Nephron (organoid): ENCODE measurements around the gene PIP5KL1.

Experiments used
- H3K27ac Mint-ChIP-seq, 3 experiments: 2 replicates each; pipeline ENCODE4 v1.8.0; 2020; ENCODE audit warnings: mixed read lengths in 3 of 3, mild to moderate bottlenecking in 2 of 3, moderate library complexity in 1 of 3
- H3K27me3 Mint-ChIP-seq: 2 replicates; pipeline ENCODE4 v1.8.0; 2021; ENCODE audit warnings: low read depth, mild to moderate bottlenecking, moderate library complexity, mixed read lengths
- H3K36me3 Mint-ChIP-seq: 2 replicates; pipeline ENCODE4 v1.8.0; 2020; ENCODE audit warnings: low read depth, mixed read lengths
- H3K4me1 Mint-ChIP-seq: 2 replicates; pipeline ENCODE4 v1.8.0; 2020; ENCODE audit warnings: mixed read lengths
- H3K4me3 Mint-ChIP-seq, 3 experiments: 2 replicates each; pipeline ENCODE4 v1.8.0; 2020; ENCODE audit warnings: mild to moderate bottlenecking in 3 of 3, mixed read lengths in 3 of 3, moderate library complexity in 2 of 3
- H3K9me3 Mint-ChIP-seq: 2 replicates; pipeline ENCODE4 v1.8.0; 2020; ENCODE audit warnings: mixed read lengths
- TF ChIP-seq, protein P1 (sequence below), 3 experiments: fragments of 200-600 bp; sonication (generic); IDR thresholded peaks; one replicate each; pipeline ENCODE4 v1.5.0; 2021; ENCODE audit warnings: antibody characterized with exemption in 3 of 3; ENCODE audit not compliant: unreplicated experiment in 3 of 3

The PIP5KL1 gene

DNA sequence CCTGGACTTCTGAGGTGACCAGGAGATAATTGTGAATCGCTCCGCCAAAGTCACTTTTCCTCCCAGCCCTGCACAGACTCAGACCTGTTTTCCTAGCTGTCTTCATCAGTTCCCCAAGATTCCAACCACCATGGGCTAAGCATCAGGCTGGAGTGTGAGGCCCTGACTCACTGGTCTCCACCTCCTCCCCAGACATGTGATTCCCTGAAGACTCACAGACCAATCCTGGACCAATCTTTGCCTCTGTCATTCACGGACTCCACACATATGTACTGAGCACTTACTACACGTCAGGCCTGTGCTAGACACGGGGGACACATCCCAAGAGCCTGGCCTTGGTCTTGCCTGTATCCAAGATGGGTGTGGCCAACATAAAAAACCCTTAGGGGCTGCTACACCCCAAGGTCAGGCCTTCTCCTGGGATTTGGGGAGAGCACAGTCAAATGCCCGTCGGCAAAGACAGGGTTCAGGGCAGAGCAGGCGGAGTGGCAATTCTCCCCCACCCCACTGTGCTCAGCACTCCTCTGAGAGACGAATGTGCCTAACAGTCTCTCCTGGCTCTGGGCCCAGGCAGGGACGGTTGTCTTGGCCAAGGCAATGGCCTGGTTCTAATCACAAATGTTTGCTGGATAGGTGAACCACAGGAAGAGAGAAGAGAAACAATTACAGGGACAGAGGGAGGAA is 38.3 kb upstream of the PIP5KL1 start:
- peak overlapping the region; percentile 92 to 97 (median 94) for H3K27ac Mint-ChIP-seq
- peak overlapping the region in 1 of 3 experiments; percentile 29 for H3K4me3 Mint-ChIP-seq
- peaks cover 73% of the 10 kb centered on the region for H3K4me1 Mint-ChIP-seq
- TF ChIP-seq, protein P1, sequence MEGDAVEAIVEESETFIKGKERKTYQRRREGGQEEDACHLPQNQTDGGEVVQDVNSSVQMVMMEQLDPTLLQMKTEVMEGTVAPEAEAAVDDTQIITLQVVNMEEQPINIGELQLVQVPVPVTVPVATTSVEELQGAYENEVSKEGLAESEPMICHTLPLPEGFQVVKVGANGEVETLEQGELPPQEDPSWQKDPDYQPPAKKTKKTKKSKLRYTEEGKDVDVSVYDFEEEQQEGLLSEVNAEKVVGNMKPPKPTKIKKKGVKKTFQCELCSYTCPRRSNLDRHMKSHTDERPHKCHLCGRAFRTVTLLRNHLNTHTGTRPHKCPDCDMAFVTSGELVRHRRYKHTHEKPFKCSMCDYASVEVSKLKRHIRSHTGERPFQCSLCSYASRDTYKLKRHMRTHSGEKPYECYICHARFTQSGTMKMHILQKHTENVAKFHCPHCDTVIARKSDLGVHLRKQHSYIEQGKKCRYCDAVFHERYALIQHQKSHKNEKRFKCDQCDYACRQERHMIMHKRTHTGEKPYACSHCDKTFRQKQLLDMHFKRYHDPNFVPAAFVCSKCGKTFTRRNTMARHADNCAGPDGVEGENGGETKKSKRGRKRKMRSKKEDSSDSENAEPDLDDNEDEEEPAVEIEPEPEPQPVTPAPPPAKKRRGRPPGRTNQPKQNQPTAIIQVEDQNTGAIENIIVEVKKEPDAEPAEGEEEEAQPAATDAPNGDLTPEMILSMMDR (IDR thresholded peaks at IDR 0.05; ENCODE audit: unreplicated experiment in 3 of 3), result no peak
- no peaks in the 10 kb centered on the region for H3K36me3 Mint-ChIP-seq
- no peaks in the 10 kb centered on the region for H3K27me3 Mint-ChIP-seq
- H3K9me3 Mint-ChIP-seq, result no peaks in the 10 kb centered on the region

DNA sequence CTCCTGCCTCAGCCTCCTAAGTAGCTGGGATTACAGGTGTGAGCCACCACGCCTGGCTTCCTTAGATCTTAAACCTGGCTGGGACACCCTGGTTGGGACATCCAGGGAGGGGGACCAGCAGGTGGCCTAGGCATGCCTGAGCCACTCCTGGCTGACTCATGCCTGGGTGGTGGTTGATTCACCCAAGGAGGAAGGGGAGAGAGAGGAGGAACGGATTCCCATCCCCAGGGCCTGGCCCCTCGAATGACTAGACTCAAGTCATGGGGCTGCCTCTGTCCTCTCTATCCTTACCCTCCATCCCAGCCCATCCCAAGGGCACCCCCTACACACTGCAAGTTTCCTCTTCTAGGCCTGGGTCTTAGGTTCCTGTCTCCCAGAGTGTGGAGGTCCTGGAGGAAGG is 37.5 kb upstream of the PIP5KL1 start:
- Mint-ChIP-seq H3K27me3 (no peaks in the 10 kb centered on the region), H3K4me3 (no peak overlapping the region), H3K4me1 (peaks cover 76% of the 10 kb centered on the region), H3K9me3 (no peaks in the 10 kb centered on the region), H3K36me3 (no peaks in the 10 kb centered on the region), H3K27ac (peak overlapping the region; percentile 92 to 97 (median 94))
- TF ChIP-seq, protein P1 (IDR thresholded peaks at IDR 0.05; ENCODE audit: unreplicated experiment in 3 of 3), result no peak

DNA sequence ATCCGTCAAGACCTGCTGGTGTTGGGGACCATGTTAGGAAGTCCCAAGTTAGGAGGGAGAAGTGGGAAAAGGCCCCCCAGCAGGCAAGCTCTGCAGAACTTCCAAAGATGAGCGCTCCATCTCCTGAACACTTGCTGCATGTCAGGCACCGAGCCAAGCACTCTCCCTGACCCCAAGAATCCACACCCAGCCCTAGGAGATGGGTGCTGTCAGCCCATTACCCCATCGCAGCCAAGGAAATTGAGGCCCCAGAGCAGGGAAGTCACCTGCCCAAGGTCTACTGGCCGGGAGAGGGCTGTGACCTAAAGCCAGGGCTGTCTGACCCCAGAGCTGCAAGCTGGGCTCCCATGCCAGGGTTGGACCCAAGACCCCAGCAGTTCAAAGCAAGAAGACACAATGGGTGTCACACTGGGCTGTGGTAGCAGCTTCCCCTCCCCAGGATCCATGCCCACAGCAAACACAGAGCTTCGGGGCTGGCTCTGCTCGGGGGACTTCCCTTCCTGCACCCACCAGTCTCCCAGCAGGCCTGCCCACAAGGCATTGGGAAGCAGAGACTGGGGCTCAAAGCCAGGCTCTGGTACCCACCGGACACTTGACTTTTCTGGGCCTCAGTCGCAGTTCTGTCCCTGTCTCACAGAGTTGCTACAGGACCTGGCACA is 36.7 kb upstream of the PIP5KL1 start:
- Mint-ChIP-seq H3K27me3 (no peaks in the 10 kb centered on the region), H3K9me3 (no peaks in the 10 kb centered on the region)

DNA sequence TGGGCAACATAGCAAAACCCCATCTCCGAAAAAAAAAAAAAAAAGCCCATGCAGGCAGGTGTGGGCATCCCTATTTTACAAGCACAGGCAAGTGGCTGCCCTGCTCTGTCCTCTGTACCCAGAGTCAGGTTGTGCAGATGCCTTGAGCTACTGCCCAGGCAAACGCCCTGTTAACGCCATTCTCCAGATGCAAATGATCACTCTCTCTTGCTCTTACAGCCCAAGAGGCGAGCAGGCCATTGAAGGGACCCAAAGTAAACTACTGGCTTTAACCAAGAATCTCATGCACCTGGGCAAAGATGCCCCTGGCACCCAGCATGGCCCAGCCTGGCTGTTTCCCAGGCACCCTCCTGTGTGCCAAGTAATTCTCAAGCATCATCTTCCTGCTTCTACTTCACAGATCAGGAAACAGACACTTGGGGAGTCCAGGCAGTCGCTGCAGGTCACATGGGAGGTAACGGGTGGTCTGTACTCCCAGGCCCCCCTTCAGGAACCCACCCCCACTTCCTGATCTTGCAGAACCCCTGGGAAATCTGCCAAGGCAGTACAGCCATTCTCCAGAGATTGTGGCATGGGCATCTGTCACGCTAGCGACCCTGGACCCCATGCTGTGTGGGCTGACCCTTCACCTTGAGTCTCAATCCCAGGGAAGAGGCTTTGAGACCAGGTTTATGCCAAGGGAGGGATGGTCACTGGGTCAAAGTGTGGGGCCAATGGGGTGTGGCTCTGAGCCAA is 36.0 kb upstream of the PIP5KL1 start:
- Mint-ChIP-seq H3K9me3 (no peaks in the 10 kb centered on the region), H3K27ac (peak overlapping the region; percentile 94 to 95 (median 95)), H3K27me3 (no peaks in the 10 kb centered on the region), H3K36me3 (peaks cover under 1% of the 10 kb centered on the region), H3K4me1 (peaks cover 76% of the 10 kb centered on the region), H3K4me3 (no peak overlapping the region)
- TF ChIP-seq, protein P1 (IDR thresholded peaks at IDR 0.05; ENCODE audit: unreplicated experiment in 3 of 3), result no peak

More for the DNA sequence above, 36.7 kb upstream of the PIP5KL1 start:
- no peaks in the 10 kb centered on the region for H3K36me3 Mint-ChIP-seq
- no peak overlapping the region for H3K4me3 Mint-ChIP-seq
- TF ChIP-seq, protein P1 (IDR thresholded peaks at IDR 0.05; ENCODE audit: unreplicated experiment in 3 of 3), result no peak
- peaks cover 76% of the 10 kb centered on the region for H3K4me1 Mint-ChIP-seq
- peak overlapping the region; percentile 94 to 95 (median 95) for H3K27ac Mint-ChIP-seq

DNA sequence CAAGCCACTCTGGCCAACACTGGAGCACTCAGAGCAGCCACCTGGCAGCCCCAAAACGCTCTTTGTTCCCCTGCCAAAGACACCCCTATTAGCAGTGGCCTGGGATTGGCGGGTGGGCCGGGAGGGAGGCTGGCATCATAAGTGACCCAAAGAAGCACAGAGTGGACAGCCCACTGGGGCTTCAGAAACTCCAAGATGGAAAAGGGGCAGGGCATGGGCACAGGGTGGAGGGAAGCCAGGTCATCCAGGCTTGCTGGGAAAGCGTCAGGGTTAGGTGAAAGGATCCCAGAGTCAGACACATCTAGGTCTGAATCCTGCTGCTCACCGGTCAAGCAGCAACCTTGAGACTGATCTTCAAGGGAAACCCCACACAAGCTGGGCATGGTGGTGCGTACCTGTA is 35.4 kb upstream of the PIP5KL1 start:
- Mint-ChIP-seq H3K27me3 (no peaks in the 10 kb centered on the region), H3K4me3 (peak overlapping the region in 2 of 3 experiments; percentile 42 to 48), H3K36me3 (peaks cover 3% of the 10 kb centered on the region), H3K27ac (peak overlapping the region; percentile 94 to 95 (median 95)), H3K9me3 (no peaks in the 10 kb centered on the region), H3K4me1 (peaks cover 73% of the 10 kb centered on the region)
- TF ChIP-seq, protein P1 (IDR thresholded peaks at IDR 0.05; ENCODE audit: unreplicated experiment in 3 of 3), result no peak
